Measurements from ENCODE around the gene ASPN. TPM values are rescaled to one million over a fixed set of nuclear protein-coding genes. Genes with fewer than 3 reads are reported as not detected.

Gene ASPN
- total RNA-seq, 4 donors from 2014 or later: 1.5 to 102 (median 3.9) TPM

GRCh38 chr9:92457576-92457975, 24.7 kb downstream of the ASPN start:
- Histone ChIP-seq H3K27ac (no peak overlapping the region), H3K4me1 (no peaks in the 10 kb centered on the region), H3K36me3 (no peaks in the 10 kb centered on the region), H3K4me3 (no peak overlapping the region), H3K27me3 (no peaks in the 10 kb centered on the region), H3K9me3 (no peaks in the 10 kb centered on the region)
- in situ Hi-C loops (cut with MboI; ENCODE audit: low pct_ligation_motif_present in 1 of 4, low pct_unique_long_range_greater_than_20kb in 1 of 4, low sequenced_read_pairs in 3 of 4): no loop called here
- intact Hi-C loops (cut with DNase I; ENCODE audit: low total_unique reads): no loop called here
- WGBS, 2 donors (ENCODE audit: low coverage in 1 of 2): 95 to 100% methylated on average over 4 of the region's 4 CpGs
- no peak for DNase-seq
- TF ChIP-seq POLR2AphosphoS5 (IDR thresholded peaks at IDR 0.05): no peak
- TF ChIP-seq CTCF (IDR thresholded peaks at IDR 0.05): no peak

- intact Hi-C loops (cut with DNase I; ENCODE audit: low total_unique reads): no loop called here
- no peak for DNase-seq
- Histone ChIP-seq H3K27me3 (no peaks in the 10 kb centered on the region), H3K4me3 (no peak overlapping the region), H3K4me1 (no peaks in the 10 kb centered on the region), H3K9me3 (no peaks in the 10 kb centered on the region), H3K27ac (no peak overlapping the region), H3K36me3 (no peaks in the 10 kb centered on the region)
- WGBS, 2 donors (ENCODE audit: low coverage in 1 of 2): 80 to 88% methylated on average over 1 to 3 of the region's 3 CpGs
- in situ Hi-C loops (cut with MboI; ENCODE audit: low pct_ligation_motif_present in 1 of 4, low pct_unique_long_range_greater_than_20kb in 1 of 4, low sequenced_read_pairs in 3 of 4): no loop called here
- no peak for TF ChIP-seq POLR2AphosphoS5 (IDR thresholded peaks at IDR 0.05)
- TF ChIP-seq CTCF (IDR thresholded peaks at IDR 0.05): peak in 2 of 5 experiments; percentile 17 to 20
Observed at GRCh38 chr9:92455217-92455616, 27.1 kb downstream of the ASPN start.

- TF ChIP-seq CTCF (IDR thresholded peaks at IDR 0.05) (no peak), POLR2AphosphoS5 (IDR thresholded peaks at IDR 0.05) (no peak), POLR2A (IDR thresholded peaks at IDR 0.05) (no peak), EP300 (IDR thresholded peaks at IDR 0.05; ENCODE audit: low read depth) (no peak)
- intact Hi-C loops (cut with DNase I; ENCODE audit: low total_unique reads): no loop called here
- Histone ChIP-seq H3K9me3 (no peaks in the 10 kb centered on the region), H3K4me1 (no peaks in the 10 kb centered on the region), H3K27ac (no peak overlapping the region), H3K4me3 (no peak overlapping the region), H3K36me3 (no peaks in the 10 kb centered on the region), H3K27me3 (no peaks in the 10 kb centered on the region)
- no peak for DNase-seq
- in situ Hi-C loops (cut with MboI; ENCODE audit: low pct_ligation_motif_present in 1 of 4, low pct_unique_long_range_greater_than_20kb in 1 of 4, low sequenced_read_pairs in 3 of 4): loop anchor here in 3 of 4 donors (10.0 to 25.0 kb wide), 3 partner anchors 102 to 309 kb away; partner anchors contain the start of genes CENPP (in 1 of the 3) and NOL8 (in 1 of the 3)
Observed at GRCh38 chr9:92446536-92446935, 35.8 kb downstream of the ASPN start.

GRCh38 chr9:92444841-92445240, 37.5 kb downstream of the ASPN start:
- in situ Hi-C loops (cut with MboI; ENCODE audit: low pct_ligation_motif_present in 1 of 4, low pct_unique_long_range_greater_than_20kb in 1 of 4, low sequenced_read_pairs in 3 of 4): loop anchor here in 3 of 4 donors (10.0 to 25.0 kb wide), 3 partner anchors 100 to 308 kb away; partner anchors contain the start of genes CENPP (in 1 of the 3) and NOL8 (in 1 of the 3)
- Histone ChIP-seq H3K27ac (no peak overlapping the region), H3K27me3 (no peaks in the 10 kb centered on the region), H3K36me3 (no peaks in the 10 kb centered on the region), H3K9me3 (no peaks in the 10 kb centered on the region), H3K4me1 (no peaks in the 10 kb centered on the region), H3K4me3 (no peak overlapping the region)
- no peak for TF ChIP-seq CTCF (IDR thresholded peaks at IDR 0.05)
- no peak for TF ChIP-seq EP300 (IDR thresholded peaks at IDR 0.05; ENCODE audit: low read depth)
- no peak for TF ChIP-seq POLR2AphosphoS5 (IDR thresholded peaks at IDR 0.05)
- TF ChIP-seq POLR2A (IDR thresholded peaks at IDR 0.05): no peak
- DNase-seq: no peak
- WGBS, 2 donors (ENCODE audit: low coverage in 1 of 2): 88% methylated on average over 4 of the region's 4 CpGs; no CpG with 5 or more reads in 1 of the 2 donors
- intact Hi-C loops (cut with DNase I; ENCODE audit: low total_unique reads): no loop called here

All from transverse colon (tissue), 4 donors.